ENCODE results near the gene TOM1.

TOM1 gene

GRCh38 chr22:35323305-35323704, 23.6 kb downstream of the TOM1 start:
- TF ChIP-seq, protein P1, sequence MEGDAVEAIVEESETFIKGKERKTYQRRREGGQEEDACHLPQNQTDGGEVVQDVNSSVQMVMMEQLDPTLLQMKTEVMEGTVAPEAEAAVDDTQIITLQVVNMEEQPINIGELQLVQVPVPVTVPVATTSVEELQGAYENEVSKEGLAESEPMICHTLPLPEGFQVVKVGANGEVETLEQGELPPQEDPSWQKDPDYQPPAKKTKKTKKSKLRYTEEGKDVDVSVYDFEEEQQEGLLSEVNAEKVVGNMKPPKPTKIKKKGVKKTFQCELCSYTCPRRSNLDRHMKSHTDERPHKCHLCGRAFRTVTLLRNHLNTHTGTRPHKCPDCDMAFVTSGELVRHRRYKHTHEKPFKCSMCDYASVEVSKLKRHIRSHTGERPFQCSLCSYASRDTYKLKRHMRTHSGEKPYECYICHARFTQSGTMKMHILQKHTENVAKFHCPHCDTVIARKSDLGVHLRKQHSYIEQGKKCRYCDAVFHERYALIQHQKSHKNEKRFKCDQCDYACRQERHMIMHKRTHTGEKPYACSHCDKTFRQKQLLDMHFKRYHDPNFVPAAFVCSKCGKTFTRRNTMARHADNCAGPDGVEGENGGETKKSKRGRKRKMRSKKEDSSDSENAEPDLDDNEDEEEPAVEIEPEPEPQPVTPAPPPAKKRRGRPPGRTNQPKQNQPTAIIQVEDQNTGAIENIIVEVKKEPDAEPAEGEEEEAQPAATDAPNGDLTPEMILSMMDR (IDR thresholded peaks at IDR 0.05; ENCODE audit: low read depth, low read length, missing control alignments) = no peak
- no peak for DNase-seq
- in situ Hi-C loops (cut with HindIII; ENCODE audit: low pct_ligation_motif_present, low sequenced_read_pairs) = no loop called here
- H3K27me3 ChIP-seq (replicated peaks) = no peaks in the 10 kb centered on the region
- no peak overlapping the region for H3K4me3 ChIP-seq (ENCODE audit: low read depth, low read length)
- H3K36me3 ChIP-seq (replicated peaks) = peaks cover 59% of the 10 kb centered on the region
- H3K27ac ChIP-seq = no peak overlapping the region

DNA sequence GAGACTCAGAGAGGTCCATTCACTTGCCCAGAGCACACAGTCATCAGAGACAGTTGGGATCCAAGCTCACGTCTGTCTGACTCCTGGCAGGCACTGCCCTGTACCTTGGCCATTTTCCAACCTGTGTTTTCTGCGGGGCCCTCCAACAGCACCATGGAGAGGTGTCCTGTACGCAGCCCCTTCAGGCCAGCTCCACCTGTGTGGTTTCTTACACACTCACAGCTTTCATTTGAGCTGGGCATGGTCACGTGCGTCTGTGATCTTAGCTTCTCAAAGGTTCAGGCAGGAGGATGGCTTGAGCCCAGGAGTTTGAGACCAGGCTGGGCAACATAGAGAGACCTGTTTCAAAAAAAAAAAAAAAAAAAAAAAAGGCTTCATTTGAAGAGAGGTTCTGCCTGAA, 24.4 kb downstream of the TOM1 start:
- no peak for DNase-seq
- in situ Hi-C loops (cut with HindIII; ENCODE audit: low pct_ligation_motif_present, low sequenced_read_pairs) = no loop called here
- TF ChIP-seq, protein P1 (IDR thresholded peaks at IDR 0.05; ENCODE audit: low read depth, low read length, missing control alignments) = no peak
- Histone ChIP-seq H3K27me3 (replicated peaks) (no peaks in the 10 kb centered on the region), H3K27ac (no peak overlapping the region), H3K36me3 (replicated peaks) (peaks cover 56% of the 10 kb centered on the region), H3K4me3 (ENCODE audit: low read depth, low read length) (no peak overlapping the region)

GRCh38 chr22:35324762-35325161, 25.1 kb downstream of the TOM1 start:
- TF ChIP-seq, protein P1 (IDR thresholded peaks at IDR 0.05; ENCODE audit: low read depth, low read length, missing control alignments) = no peak

GRCh38 chr22:35325209-35325608, 25.5 kb downstream of the TOM1 start:
- TF ChIP-seq, protein P1 (IDR thresholded peaks at IDR 0.05; ENCODE audit: low read depth, low read length, missing control alignments) = no peak
- no peak for DNase-seq
- H3K36me3 ChIP-seq (replicated peaks) = peaks cover 58% of the 10 kb centered on the region
- H3K4me3 ChIP-seq (ENCODE audit: low read depth, low read length) = no peak overlapping the region
- no peaks in the 10 kb centered on the region for H3K27me3 ChIP-seq (replicated peaks)
- no peak overlapping the region for H3K27ac ChIP-seq
- in situ Hi-C loops (cut with HindIII; ENCODE audit: low pct_ligation_motif_present, low sequenced_read_pairs) = no loop called here

More at GRCh38 chr22:35324762-35325161, 25.1 kb downstream of the TOM1 start:
- in situ Hi-C loops (cut with HindIII; ENCODE audit: low pct_ligation_motif_present, low sequenced_read_pairs) = no loop called here
- no peak overlapping the region for H3K27ac ChIP-seq
- H3K4me3 ChIP-seq (ENCODE audit: low read depth, low read length) = no peak overlapping the region
- peaks cover 57% of the 10 kb centered on the region for H3K36me3 ChIP-seq (replicated peaks)
- DNase-seq = no peak
- no peaks in the 10 kb centered on the region for H3K27me3 ChIP-seq (replicated peaks)

GRCh38 chr22:35326854-35327562, 27.3 kb downstream of the TOM1 start:
- H3K36me3 ChIP-seq (replicated peaks) = peaks cover 64% of the 10 kb centered on the region
- in situ Hi-C loops (cut with HindIII; ENCODE audit: low pct_ligation_motif_present, low sequenced_read_pairs) = no loop called here
- no peaks in the 10 kb centered on the region for H3K27me3 ChIP-seq (replicated peaks)
- TF ChIP-seq, protein P1 (IDR thresholded peaks at IDR 0.05; ENCODE audit: low read depth, low read length, missing control alignments) = no peak
- no peak for DNase-seq
- H3K27ac ChIP-seq = no peak overlapping the region
- H3K4me3 ChIP-seq (ENCODE audit: low read depth, low read length) = no peak overlapping the region

Measured in brain microvascular endothelial cell (primary cell).